GM21515 (cell line): ENCODE results near the gene HMGCS2.
"Not testable (repeated sequence)": the region's sequence is repeated elsewhere in the genome, so short reads cannot be mapped to it uniquely, and the experiment has no call there.

ENCODE experiments used
- ATAC-seq: cut with Tn5 transposase; IDR thresholded peaks from one replicate; pipeline ENCODE4 v1.9.1; 2021; ENCODE audit not compliant: unreplicated experiment

The HMGCS2 gene

DNA sequence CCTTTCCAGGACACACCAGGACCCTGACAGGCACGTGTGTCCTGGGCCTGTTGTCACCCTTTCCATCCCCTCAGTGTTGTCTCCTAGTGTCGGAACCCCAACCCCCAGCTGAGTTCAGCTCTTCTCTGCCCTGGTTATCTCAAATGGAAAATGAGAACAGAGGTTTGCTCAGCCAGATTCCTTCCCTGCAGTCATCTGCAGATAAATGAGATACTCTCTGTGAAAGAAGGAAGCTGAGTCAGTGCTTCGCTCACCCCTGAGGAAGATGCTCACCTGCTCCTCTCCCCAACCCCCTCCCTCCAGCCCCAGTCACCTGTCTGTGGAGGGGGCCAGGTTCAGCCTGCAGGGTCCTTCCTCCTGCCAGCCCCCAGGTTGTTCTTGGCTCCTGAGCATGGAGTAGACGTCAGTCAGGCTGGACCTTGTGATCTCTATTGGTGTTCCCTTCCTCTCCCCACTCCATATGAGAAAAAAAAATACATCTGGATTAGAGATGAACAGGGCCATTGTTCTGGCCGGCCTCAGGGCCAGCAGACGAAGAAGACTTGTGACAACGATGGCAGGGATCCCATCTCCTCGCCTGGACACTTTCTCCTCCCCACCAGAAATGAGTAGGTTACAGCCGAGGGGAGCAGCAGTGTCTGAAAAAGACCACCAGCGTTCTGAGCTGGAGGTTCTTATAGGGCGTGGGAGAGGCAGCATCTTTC is 36.1 kb downstream of the HMGCS2 start:
- no peak for ATAC-seq

DNA sequence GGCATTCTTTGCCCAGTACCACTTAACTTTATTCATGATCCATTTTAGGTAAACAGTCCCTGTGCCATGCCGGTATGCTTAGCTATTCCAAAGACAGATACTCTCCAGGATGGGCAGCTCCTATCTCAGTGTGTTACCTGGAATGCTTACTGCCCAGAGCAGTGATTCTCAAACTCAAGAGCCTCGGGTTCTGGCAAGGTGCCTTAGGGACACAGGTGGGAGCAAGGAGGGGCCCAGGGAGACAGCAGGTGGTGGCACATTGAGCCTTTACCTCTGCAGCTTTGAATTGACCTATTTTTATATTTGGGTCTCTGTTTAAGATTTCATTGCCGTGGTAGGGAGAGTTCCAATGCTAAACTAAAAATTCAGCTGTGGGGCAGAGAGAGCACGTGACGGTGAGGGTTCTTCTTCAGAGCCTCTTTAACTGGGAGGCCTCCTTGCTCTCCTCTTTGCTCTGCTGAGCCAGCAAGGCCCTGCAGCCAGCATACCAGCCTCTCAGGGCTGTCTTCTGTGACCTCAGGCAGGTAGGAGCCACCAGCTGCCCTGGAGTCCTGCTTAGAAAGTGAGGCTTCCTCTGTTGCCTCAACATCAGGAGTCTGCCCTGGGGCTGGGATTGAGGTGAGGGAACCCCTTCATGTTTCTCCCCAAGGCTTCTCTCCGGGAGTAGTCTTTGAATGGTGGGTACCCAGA is 36.8 kb downstream of the HMGCS2 start:
- no peak for ATAC-seq

GRCh38 chr1:119731060-119731459 is 37.6 kb downstream of the HMGCS2 start:
- ATAC-seq, result no peak

GRCh38 chr1:119729044-119729443 is 39.7 kb downstream of the HMGCS2 start:
- ATAC-seq, result no peak

GRCh38 chr1:119727991-119728390 is 40.7 kb downstream of the HMGCS2 start:
- ATAC-seq, result no peak

- no peak for ATAC-seq
Observed at GRCh38 chr1:119725626-119726025, 43.1 kb downstream of the HMGCS2 start.

DNA sequence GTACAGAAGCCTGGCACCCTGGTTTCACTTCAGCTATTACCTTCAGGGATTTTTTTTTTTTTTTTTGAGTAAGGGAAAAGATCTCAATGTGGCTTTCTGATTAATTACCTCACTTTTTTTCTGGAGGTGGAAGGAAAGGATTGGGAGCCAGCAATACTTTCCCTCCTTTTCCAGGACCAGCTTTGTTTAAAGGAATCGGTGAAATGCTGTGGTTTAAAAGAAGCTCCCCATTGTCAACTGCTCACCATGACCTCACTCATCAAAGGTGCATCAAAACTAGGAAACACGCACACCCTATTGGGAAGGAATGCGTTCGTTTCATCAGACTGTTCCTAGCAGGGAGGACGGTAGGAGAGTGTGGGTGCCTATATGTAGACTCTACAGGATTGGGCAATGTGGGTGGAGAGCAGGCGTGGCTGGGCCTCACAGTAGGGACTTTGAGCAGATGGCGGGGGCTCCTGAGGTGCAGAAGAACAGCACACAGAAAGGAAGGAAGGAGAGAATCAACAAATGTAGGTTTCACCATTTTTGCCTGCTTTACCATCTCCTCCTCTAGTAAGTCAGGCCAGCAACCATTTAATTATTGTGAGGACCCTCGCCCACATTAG is 44.0 kb downstream of the HMGCS2 start:
- no peak for ATAC-seq

DNA sequence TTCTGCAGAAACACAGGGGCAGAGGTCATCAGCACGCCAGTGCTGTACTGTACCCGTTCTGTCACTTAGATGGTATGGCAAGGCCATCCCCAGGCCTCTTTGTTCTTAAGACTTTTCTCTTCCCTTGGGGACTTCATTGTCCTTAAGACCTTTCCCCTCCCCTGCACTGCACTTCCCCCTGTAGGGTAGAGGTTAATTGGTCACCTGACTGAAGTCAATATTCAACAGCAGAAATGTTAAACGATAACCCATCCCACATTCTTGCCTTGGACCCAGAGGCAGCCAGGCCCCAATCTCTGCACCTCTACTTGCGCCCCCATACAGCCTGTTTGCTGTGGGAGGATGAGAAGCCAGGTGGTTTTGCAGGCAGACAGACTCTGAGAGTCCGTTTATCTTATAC is 46.8 kb downstream of the HMGCS2 start:
- ATAC-seq, result no peak

DNA sequence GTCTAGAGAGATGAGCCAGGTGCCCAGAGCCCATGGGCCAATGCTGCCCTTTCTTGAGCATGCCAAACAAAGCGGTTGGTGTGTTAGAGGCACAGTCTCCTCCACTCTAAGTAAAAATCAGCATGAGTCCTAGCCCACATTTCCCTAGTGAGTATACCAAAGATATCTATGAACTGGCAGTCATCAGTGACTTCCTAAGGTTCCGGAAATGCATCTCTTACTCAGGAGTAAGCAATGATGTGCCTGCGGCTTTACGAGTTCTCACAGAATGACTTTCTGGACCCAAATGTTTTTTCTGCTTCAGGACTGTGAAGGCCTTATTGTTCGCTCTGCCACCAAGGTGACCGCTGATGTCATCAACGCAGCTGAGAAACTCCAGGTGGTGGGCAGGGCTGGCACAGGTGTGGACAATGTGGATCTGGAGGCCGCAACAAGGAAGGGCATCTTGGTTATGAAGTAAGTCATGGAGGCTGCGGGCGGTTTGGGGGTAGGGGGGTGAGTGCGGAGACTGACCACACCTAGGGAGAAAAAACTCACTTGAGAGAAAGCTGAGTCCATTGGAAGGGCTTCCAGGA is 47.8 kb downstream of the HMGCS2 start:
- ATAC-seq, result no peak

- no peak for ATAC-seq
Observed at GRCh38 chr1:119718972-119719371, 49.7 kb downstream of the HMGCS2 start.

GRCh38 chr1:119718409-119718808 is 50.3 kb downstream of the HMGCS2 start:
- ATAC-seq, result no peak

- ATAC-seq, result no peak
Observed at GRCh38 chr1:119715542-119715941, 53.2 kb downstream of the HMGCS2 start.

GRCh38 chr1:119714583-119714982 is 54.1 kb downstream of the HMGCS2 start:
- no peak for ATAC-seq

DNA sequence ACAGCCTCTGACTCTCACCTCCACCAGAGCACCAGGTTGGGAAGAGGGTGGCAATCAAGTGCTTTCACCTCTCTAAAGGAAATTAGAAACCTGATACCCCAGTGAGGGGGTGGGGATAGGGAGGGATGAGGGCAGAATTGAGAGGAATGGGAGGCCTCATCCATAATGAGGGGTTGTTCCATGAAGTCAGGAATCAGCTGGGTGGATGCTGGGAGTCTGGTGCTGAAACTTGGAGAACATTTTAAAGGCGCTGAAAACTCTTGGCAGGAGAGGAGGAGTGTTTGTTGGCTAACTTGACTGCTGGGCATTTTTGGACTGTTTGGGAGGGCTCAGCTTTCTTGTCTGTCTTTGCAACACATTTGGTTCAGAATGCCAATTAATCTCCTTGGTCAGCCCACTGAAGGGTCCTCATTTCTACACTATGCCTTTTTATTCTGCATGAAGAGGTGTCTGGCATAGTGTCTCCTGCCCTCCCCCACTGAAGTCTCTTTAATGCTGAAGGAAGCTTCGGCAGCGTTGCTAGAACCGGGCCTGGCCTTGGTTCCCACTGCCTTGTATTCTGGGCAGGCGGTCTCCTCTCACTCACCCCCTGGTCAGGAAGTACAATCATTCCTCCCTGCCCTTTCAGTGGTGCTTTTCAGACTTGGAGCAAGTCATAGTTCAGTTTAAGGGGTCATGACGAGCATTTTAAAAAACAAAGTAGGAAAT is 54.8 kb downstream of the HMGCS2 start:
- ATAC-seq, result no peak

- no peak for ATAC-seq
Observed at GRCh38 chr1:119713039-119713748, 55.5 kb downstream of the HMGCS2 start.

- ATAC-seq, result no peak
Observed at GRCh38 chr1:119712342-119713038, 56.2 kb downstream of the HMGCS2 start.

- peak; percentile 64 for ATAC-seq
Observed at GRCh38 chr1:119711804-119712341, 56.8 kb downstream of the HMGCS2 start, which contains the start of gene PHGDH. Gene PHGDH, plus strand, starts transcription at chr1:119711934. Its CDS starts 89 bp downstream, at chr1:119712023.

DNA sequence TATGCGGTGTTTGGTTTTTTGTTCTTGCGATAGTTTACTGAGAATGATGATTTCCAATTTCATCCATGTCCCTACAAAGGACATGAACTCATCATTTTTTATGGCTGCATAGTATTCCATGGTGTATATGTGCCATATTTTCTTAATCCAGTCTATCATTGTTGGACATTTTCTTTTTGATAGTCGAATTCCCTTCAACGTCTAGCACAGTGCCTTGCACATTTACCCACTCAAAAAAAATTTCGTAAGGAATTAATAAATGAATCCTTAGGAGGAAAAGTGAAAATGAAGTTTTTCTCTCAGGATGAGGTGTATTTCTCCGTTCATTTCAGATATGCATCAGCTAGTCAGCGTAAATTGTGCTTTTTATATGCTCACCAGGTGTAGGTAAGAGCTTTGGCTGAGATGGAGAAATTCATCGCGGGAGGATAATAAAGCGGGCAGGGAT is 57.3 kb downstream of the HMGCS2 start:
- ATAC-seq, result not testable (repeated sequence)

- not testable (repeated sequence) for ATAC-seq
Observed at GRCh38 chr1:119706599-119706998, 62.1 kb downstream of the HMGCS2 start.
